ENCODE data around the gene FAM47E.
"Not testable (repeated sequence)": the region's sequence is repeated elsewhere in the genome, so short reads cannot be mapped to it uniquely, and the experiment has no call there.

FAM47E gene

GRCh38 chr4:76282941-76283689, 31.6 kb downstream of the FAM47E start:
- DNase-seq (ENCODE audit: low spot score) = no peak
- TF ChIP-seq CTCF (IDR thresholded peaks at IDR 0.05; ENCODE audit: extremely low read depth, missing control alignments) = no peak

DNA sequence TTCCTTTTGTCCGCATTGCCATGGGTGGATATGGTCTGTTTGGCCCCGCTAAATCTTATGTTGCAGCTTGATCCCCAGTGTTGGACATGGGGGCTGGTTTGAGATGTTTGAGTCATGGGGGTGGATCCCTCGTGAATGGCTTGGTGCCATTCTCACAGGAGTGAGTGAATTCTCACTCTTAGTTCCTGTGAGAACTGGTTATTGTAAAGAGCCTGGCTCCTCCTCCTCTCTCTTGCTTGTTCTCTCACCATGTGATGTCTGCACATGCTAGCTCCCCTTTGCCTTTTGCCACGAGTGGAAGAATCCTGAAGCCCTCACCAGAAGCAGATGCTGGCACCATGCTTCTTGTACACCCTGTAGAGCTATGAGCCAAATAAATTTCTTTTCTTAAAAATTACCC, 32.4 kb downstream of the FAM47E start:
- no peak for DNase-seq (ENCODE audit: low spot score)
- TF ChIP-seq CTCF (IDR thresholded peaks at IDR 0.05; ENCODE audit: extremely low read depth, missing control alignments) = no peak

- not testable (repeated sequence) for DNase-seq (ENCODE audit: low spot score)
Measured at GRCh38 chr4:76287811-76288210, 36.3 kb downstream of the FAM47E start.

DNA sequence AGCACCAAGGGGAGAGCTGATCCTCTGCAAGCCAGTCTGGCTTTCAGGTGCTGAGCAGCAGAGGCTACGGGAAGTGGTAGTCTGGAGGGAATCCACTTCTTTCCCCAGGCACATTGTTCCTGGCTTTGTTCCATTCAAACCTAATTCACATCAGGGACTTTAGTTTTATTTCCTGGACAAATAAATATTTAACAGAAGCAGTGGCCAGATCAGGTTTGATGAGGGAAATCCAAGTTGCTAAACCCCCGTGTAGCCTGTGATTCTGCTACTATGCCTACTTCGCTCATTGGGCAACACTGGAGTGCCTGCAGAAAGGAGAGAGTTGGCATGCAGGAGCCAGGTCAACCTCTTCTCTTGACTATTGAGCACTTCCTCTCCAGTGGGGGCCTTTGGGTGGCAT, 41.2 kb downstream of the FAM47E start:
- no peak for DNase-seq (ENCODE audit: low spot score)
- no peak for TF ChIP-seq CTCF (IDR thresholded peaks at IDR 0.05; ENCODE audit: extremely low read depth, missing control alignments)

DNA sequence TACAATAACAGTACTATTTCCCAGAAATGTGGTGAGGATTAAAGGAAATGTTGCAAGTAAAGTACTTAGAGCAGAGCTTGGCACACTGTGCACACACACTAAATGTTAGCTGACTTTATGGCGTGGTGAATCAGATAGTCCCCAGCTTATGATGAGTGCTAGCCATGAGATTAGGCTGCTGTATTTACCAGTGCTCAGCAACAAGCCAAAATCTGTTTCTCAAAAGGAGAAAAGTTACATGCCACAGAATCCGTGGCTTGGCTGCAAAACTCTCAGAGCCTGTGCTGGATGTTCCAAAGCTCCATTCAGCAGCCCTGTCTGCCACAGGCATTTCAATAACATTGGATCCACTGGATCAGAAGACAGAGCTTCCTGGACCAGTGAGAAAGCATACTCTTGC, 42.3 kb downstream of the FAM47E start:
- no peak for DNase-seq (ENCODE audit: low spot score)
- TF ChIP-seq CTCF (IDR thresholded peaks at IDR 0.05; ENCODE audit: extremely low read depth, missing control alignments) = no peak

- no peak for TF ChIP-seq CTCF (IDR thresholded peaks at IDR 0.05; ENCODE audit: extremely low read depth, missing control alignments)
- DNase-seq (ENCODE audit: low spot score) = no peak
Measured at GRCh38 chr4:76296286-76296820, 44.8 kb downstream of the FAM47E start.

GRCh38 chr4:76298227-76298626, 46.7 kb downstream of the FAM47E start:
- TF ChIP-seq CTCF (IDR thresholded peaks at IDR 0.05; ENCODE audit: extremely low read depth, missing control alignments) = no peak
- no peak for DNase-seq (ENCODE audit: low spot score)

DNA sequence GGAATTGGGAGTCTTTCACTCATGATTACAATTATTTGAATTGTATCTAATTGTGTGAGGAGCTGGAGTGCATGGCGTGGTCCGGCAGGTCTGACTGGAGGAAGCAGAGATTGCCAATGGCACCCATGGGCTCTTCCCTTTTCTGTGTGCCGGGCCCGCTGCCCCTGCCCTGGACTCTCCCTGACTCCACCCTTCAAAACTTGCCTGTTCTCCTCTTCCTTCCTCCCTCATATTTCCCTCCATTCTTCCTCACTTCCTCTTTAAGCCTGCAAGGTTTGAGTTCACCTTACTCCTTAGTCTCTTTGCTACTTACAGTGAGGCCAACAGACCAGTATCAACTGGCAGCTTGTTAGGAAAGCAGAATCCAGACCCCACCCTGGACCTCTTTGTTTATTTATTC, 48.5 kb downstream of the FAM47E start:
- DNase-seq (ENCODE audit: low spot score) = no peak
- no peak for TF ChIP-seq CTCF (IDR thresholded peaks at IDR 0.05; ENCODE audit: extremely low read depth, missing control alignments)

All from GM20000 (cell line).